ENCODE measurements around the gene MED9.

MED9 gene

GRCh38 chr17:17493249-17493985 is 16.6 kb downstream of the MED9 start:
- Histone ChIP-seq H2AFZ (ENCODE audit: low read depth, low read length, severe bottlenecking) (no peak overlapping the region), H3F3A (ENCODE audit: insufficient read depth) (no peaks in the 10 kb centered on the region), H3K4me2 (ENCODE audit: low read depth, low read length, poor library complexity, severe bottlenecking) (no peak overlapping the region), H3K36me3 (ENCODE audit: low read length) (no peaks in the 10 kb centered on the region), H3K79me2 (ENCODE audit: insufficient read depth, low read length) (no peaks in the 10 kb centered on the region), H3K9me3 (ENCODE audit: insufficient read depth, low read length) (no peaks in the 10 kb centered on the region), H3K27ac (ENCODE audit: low read depth, low read length) (no peak overlapping the region), H3K9ac (ENCODE audit: low read length) (no peak overlapping the region), H3K4me3 (ENCODE audit: insufficient read depth, low read length, poor library complexity, severe bottlenecking) (no peak overlapping the region), H3K9me2 (replicated peaks; ENCODE audit: insufficient read depth, low read length) (no peaks in the 10 kb centered on the region), H4K20me1 (ENCODE audit: low read depth, low read length) (no peaks in the 10 kb centered on the region), H3K27me3 (ENCODE audit: low read length) (no peaks in the 10 kb centered on the region)
- TF ChIP-seq EZH2phosphoT487 (conservative IDR thresholded peaks at IDR 0.05; ENCODE audit: low read length), result no peak
- TF ChIP-seq CTCF (IDR thresholded peaks at IDR 0.05; ENCODE audit: insufficient read depth, low read length, poor library complexity, severe bottlenecking), result no peak

GRCh38 chr17:17493986-17494466 is 17.2 kb downstream of the MED9 start:
- no peaks in the 10 kb centered on the region for H3K9me3 ChIP-seq (ENCODE audit: insufficient read depth, low read length)
- no peaks in the 10 kb centered on the region for H3K79me2 ChIP-seq (ENCODE audit: insufficient read depth, low read length)
- H3K4me2 ChIP-seq (ENCODE audit: low read depth, low read length, poor library complexity, severe bottlenecking), result no peak overlapping the region
- H3K36me3 ChIP-seq (ENCODE audit: low read length), result no peaks in the 10 kb centered on the region
- no peak overlapping the region for H3K27ac ChIP-seq (ENCODE audit: low read depth, low read length)
- no peaks in the 10 kb centered on the region for H3F3A ChIP-seq (ENCODE audit: insufficient read depth)
- TF ChIP-seq CTCF (IDR thresholded peaks at IDR 0.05; ENCODE audit: insufficient read depth, low read length, poor library complexity, severe bottlenecking), result no peak
- TF ChIP-seq EZH2phosphoT487 (conservative IDR thresholded peaks at IDR 0.05; ENCODE audit: low read length), result no peak
- no peak overlapping the region for H3K4me3 ChIP-seq (ENCODE audit: insufficient read depth, low read length, poor library complexity, severe bottlenecking)
- H3K27me3 ChIP-seq (ENCODE audit: low read length), result no peaks in the 10 kb centered on the region
- H2AFZ ChIP-seq (ENCODE audit: low read depth, low read length, severe bottlenecking), result no peak overlapping the region
- no peaks in the 10 kb centered on the region for H3K9me2 ChIP-seq (replicated peaks; ENCODE audit: insufficient read depth, low read length)
- H3K9ac ChIP-seq (ENCODE audit: low read length), result no peak overlapping the region
- no peaks in the 10 kb centered on the region for H4K20me1 ChIP-seq (ENCODE audit: low read depth, low read length)

GRCh38 chr17:17494499-17494869 is 17.7 kb downstream of the MED9 start:
- H4K20me1 ChIP-seq (ENCODE audit: low read depth, low read length), result no peaks in the 10 kb centered on the region

More at GRCh38 chr17:17494499-17494869, 17.7 kb downstream of the MED9 start:
- Histone ChIP-seq H3K4me2 (ENCODE audit: low read depth, low read length, poor library complexity, severe bottlenecking) (no peak overlapping the region), H3K4me3 (ENCODE audit: insufficient read depth, low read length, poor library complexity, severe bottlenecking) (no peak overlapping the region), H3K36me3 (ENCODE audit: low read length) (no peaks in the 10 kb centered on the region), H3K9me3 (ENCODE audit: insufficient read depth, low read length) (no peaks in the 10 kb centered on the region), H3K79me2 (ENCODE audit: insufficient read depth, low read length) (no peaks in the 10 kb centered on the region), H3F3A (ENCODE audit: insufficient read depth) (no peaks in the 10 kb centered on the region), H3K9me2 (replicated peaks; ENCODE audit: insufficient read depth, low read length) (no peaks in the 10 kb centered on the region), H3K9ac (ENCODE audit: low read length) (no peak overlapping the region), H2AFZ (ENCODE audit: low read depth, low read length, severe bottlenecking) (no peak overlapping the region), H3K27me3 (ENCODE audit: low read length) (no peaks in the 10 kb centered on the region), H3K27ac (ENCODE audit: low read depth, low read length) (no peak overlapping the region)
- TF ChIP-seq CTCF (IDR thresholded peaks at IDR 0.05; ENCODE audit: insufficient read depth, low read length, poor library complexity, severe bottlenecking) (no peak), EZH2phosphoT487 (conservative IDR thresholded peaks at IDR 0.05; ENCODE audit: low read length) (no peak)

Data from SU-DHL-6 (cell line).